HS-5 (cell line): Measurements from ENCODE around the gene ZW10.
"Not testable (repeated sequence)": the region's sequence is repeated elsewhere in the genome, so short reads cannot be mapped to it uniquely, and the experiment has no call there.

ENCODE experiments used
- DNase-seq: peaks from one replicate; pipeline ENCODE4 v3.0.0-alpha.2; 2012; ENCODE audit warnings: low read depth

ZW10 gene

DNA sequence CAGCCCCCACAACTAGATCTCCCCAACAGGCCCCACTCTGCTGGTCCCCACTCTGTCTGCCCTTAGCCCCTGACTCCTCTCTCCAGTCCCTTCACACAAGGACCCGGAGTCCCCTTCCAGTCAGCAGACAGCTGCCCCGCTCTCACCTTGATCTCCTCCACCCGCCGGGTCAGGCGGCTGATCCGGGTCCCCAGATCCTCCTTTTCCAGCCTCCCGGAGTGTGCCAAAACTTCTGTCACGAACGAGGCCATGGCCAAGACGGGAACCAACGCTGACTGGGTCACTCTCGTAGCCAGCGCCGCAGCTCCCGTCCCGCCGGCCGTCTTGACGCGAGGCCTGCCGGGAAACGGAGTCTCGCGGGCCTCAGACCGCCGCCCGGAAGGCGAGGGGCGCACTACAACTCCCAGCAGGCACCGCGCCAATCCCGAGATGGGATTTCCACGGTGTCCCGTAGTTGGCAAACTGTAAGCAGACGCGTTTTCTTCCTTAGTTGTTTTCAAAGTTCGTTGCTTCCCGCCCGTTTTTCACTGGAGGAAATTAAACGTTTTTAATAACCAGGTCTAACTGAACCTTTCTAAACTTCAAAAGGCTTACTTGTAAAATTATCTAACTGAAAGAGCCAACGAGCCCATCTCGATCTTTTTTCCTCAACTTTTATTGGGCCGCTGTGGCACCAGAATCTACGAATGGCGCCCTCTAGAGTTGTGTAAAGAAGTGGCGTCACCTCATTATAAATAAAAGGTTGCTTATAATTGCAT is at the start of gene ZW10:
TSS of gene ZW10 (minus strand) at position 277 of the 758 bp plus-strand sequence. CDS start at position 251, 26 bp downstream.
- peak; percentile 85 for DNase-seq

GRCh38 chr11:113818426-113818825 is 44.9 kb upstream of the ZW10 start:
- no peak for DNase-seq

DNA sequence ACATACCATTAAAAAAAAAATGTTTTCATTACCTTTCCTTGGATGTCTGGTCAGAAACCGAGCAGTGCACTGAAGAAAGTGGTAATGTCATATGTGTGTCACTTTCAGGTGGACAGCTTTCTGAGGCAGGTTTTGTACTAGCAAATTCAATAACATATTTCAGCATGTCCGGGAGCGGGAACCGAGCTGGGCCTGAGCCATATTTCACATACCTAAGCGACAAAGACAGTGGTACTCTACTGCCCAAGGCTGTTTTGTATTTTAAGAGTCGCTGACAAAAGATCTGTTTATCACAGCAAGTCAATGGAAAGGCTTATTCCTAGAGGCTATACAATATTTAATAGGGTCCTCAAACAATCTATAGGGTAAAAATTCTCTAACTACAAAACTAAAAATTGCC is 44.1 kb upstream of the ZW10 start:
- no peak for DNase-seq

GRCh38 chr11:113817162-113817561 is 43.7 kb upstream of the ZW10 start:
- no peak for DNase-seq

- DNase-seq = no peak
Measured at GRCh38 chr11:113814181-113814580, 40.7 kb upstream of the ZW10 start.

DNA sequence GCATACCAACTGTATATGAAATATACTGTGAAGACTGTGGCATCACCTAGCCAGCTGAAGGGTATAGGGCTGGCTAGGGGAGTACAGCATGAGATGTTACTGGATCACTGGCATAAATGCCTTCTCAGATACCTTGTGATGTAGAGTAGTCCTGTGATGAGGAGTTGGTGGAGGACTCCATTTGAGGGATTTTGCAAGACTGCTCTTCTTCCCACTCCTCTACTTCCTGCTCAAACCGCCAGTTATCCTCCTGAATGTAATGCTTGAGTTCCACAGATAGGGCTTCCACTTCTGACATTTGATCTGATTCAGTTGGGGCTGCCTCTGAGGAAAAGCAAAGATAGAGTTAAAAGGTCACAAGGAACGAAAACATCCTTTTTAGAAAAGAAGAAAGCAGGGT is 35.4 kb upstream of the ZW10 start:
- no peak for DNase-seq

DNA sequence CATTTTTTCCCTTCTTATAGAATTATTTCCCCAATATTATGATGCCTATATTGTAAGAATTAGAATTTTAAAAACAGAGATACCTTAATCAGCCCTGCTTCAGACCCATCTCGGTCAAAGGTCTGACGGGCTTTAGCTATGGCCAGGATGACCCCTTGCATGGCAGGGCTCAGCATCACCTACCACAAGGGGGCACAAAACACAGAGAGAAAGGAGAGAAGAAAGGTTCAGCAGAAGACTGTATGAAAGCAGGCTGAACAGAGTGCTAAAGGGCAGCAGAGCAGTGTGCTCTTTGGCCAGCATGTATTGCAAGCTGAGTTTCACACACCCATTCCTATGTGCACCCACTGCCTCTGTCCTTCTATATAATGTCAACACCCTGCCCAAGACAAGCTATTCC is 32.9 kb upstream of the ZW10 start:
- DNase-seq = no peak

- DNase-seq = no peak
Measured at GRCh38 chr11:113805640-113806039, 32.1 kb upstream of the ZW10 start.

DNA sequence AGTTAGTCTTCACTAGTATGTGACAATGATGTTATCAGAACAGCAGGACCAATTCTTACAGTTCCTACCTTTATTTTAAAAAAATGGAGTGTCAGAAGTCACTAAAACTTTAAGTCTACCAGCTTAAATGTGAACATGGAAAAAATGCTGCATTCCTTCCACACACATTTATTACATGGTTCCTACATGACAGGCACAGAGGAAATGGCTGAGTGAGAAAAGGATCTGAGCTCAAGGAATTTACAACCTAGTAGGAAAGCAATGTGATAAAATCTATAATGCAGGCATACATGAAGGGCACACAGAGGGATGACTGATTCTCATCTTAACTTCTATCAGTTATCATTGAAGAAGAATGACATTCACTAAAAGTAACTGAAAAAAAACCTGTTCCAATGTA is 29.1 kb upstream of the ZW10 start:
- DNase-seq = no peak

DNA sequence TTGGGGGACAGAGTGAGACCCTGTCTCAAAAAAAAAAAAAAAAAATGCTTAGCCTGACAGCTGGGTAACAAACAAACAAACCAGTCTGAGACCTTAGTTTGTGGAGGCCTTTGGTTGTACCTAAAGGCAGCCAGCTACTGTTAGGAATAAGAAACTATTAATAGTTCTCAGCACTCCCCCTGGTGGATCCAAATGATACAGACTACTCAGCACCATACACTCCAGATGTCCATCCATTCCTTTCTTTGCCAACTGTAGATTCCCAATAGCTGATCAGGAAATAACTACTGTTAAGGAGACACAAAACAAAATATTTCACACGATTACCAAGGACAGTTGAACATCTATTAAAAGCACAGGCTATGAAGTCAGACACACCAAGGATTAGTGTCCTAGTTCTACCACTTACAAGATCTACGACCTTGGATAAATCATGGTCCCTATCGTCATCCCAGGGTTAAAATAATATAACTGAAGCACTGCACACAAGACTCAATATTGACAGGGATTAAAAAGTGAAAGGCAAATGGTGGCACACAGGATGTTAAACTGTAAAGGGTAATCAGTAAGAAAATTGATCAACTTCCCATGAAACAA is 23.3 kb upstream of the ZW10 start:
- no peak for DNase-seq

DNA sequence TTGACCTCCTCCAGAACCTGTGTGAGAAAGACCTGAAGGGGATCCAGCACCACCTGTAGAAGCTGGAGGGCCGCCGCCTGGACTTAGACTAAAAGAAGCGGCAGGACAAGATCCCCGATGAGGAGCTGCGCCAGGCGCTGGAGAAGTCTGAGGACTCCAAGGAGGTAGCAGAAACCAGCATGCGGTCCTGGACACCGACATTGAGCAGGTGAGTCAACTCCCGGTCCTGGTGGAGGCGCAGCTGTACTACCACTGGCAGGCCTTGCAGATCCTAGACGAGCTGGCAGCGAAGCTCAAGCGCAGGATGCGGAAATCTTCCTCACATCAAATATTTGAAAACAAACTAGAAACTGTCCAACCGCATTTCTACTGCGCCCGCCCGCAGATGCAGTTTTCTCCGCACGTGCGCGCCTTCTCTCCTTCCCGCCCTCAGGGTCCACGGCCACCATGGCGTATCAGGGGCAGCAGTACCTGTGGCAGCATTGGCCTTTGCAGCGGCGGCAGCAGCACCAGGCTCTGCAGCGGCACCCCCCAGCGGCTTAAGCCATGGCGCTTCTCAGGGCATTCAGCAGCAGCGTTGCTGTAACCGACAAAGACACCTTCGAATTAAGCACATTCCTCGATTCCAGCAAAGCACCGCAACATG is 16.3 kb upstream of the ZW10 start:
- DNase-seq = no peak

- DNase-seq = not testable (repeated sequence)
Measured at GRCh38 chr11:113789016-113789415, 15.5 kb upstream of the ZW10 start.

GRCh38 chr11:113782134-113782533 is 8.6 kb upstream of the ZW10 start:
- DNase-seq = no peak

GRCh38 chr11:113781682-113782081 is 8.2 kb upstream of the ZW10 start:
- DNase-seq = no peak

- no peak for DNase-seq
Measured at GRCh38 chr11:113779496-113779895, 6.0 kb upstream of the ZW10 start, which contains the start of gene CLDN25. TSS of gene CLDN25 (plus strand) at chr11:113779796. CDS start at chr11:113779796, 0 bp downstream.

DNA sequence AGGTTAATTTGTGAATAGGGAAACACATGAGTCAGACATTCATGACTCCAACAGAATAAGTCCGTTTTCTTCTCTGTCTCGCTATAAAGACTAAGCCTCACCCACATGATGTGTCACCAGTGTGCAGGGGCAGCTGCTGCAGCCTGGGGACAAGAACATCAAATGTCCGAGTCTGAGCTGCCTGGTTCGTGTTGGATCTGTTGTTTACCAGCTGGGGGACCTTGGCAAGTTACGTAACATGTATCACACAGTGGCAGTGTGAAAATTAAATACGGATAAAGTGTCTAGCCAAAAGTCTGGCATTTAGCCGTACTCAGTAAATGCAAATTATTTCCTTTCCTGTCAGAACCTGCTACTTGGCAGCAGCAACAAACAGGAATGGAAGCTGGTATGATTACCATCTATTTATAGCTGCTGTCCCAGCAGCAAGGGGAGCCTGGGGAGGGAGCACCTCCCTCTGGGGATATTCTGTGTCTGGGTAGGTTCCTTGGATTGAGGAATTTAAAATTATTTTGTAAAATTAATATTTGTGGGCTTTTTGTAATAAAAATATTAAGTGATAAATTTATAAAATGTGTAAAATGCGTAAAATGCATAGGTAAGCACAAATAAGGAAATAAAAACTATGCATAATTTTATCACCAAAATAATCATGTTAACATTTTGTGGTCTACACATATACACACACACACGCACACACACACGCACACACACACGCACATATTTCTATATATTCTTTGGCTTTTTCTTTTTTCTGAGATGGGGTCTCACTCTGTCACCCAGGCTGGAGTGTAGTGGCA is 4.8 kb upstream of the ZW10 start:
- no peak for DNase-seq

GRCh38 chr11:113774174-113774503 is 647 bp upstream of the ZW10 start:
- DNase-seq = no peak

- DNase-seq = no peak
Measured at GRCh38 chr11:113773092-113773415, 438 bp downstream of the ZW10 start.

GRCh38 chr11:113771964-113772363 is 1.5 kb downstream of the ZW10 start:
- no peak for DNase-seq

DNA sequence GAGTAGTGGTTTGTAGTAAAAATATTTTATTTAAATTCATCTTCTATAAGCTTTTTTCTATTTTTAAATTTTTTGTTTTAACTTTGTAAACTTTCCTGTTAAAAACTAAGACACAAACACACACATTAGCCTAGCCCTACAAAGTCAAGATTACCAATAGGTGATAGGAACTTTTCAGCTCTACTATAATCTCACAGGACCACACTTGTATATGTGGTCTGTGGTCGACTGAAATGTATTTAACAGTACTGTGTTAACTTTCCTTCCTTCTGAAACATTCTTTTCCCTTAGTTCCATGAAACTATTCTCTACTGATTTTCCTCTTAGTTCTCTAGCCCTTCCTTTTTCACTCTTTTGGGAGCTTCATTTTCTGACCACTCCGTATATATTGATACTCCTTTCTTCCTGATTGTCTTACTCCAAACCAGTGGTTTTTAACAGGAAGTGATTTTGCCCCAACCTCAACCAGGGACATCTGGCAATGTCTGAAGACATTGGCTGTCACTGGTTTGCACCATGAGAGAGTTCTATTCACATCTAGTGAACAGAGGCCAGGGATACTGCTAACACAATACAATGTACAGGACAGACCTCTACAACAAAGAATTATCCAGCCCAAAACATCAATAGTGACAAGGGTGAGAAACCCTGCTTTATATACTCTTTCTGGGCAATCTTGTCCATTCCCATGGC is 8.8 kb downstream of the ZW10 start:
- DNase-seq = no peak

GRCh38 chr11:113763040-113763439 is 10.5 kb downstream of the ZW10 start:
- not testable (repeated sequence) for DNase-seq

DNA sequence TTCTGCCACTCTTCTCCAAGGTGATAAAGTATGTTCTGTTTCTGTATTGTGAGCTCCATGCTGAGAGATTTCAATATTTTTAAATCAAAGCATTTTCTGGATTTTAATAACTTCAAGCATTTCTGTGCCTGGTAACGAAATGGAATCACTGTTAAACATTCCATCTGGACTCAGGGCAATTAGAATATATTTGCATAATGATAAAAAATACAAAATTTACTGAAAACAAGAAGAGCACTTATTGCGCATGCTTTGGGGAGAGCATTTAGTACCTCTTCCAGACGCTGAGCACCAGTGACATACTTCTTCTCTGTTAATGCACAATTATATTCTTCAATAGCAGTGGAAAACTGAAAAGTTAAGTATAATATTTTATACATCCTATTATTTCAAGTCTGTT is 13.3 kb downstream of the ZW10 start:
- DNase-seq = no peak
